Stimulated activated CD8-positive, alpha-beta memory T cell treated with anti-CD3 and anti-CD28 coated beads, Interleukin-7, amount 100 ng/mL, for 4 hours (primary cell): Measurements from ENCODE around the gene TOM1.
A peak's percentile ranks its signal among the peaks of the same experiment; 100 is the strongest.

ENCODE experiments used
- DNase-seq, 2 donors: peaks; one replicate each; pipeline ENCODE4 v3.0.0-alpha.2; 2020; ENCODE audit warnings: low read depth in 2 of 2

TOM1 gene

GRCh38 chr22:35299673-35300499, at the start of gene TOM1:
TOM1 (plus strand) TSS chr22:35299894; CDS start chr22:35299929, 35 bp downstream.
- DNase-seq = peak; percentile 94 to 97

GRCh38 chr22:35250156-35250555, 49.5 kb upstream of the TOM1 start:
- DNase-seq = no peak

- no peak for DNase-seq
Measured at GRCh38 chr22:35253946-35254345, 45.7 kb upstream of the TOM1 start.

- DNase-seq = no peak
Measured at GRCh38 chr22:35257002-35257320, 42.7 kb upstream of the TOM1 start.

GRCh38 chr22:35257321-35258190, 42.1 kb upstream of the TOM1 start, which contains the start of gene HMGXB4:
HMGXB4 (plus strand) TSS chr22:35257493; CDS start chr22:35262391, 4,898 bp downstream.
- peak; percentile 74 to 83 for DNase-seq

GRCh38 chr22:35258191-35258988, 41.3 kb upstream of the TOM1 start:
- DNase-seq = no peak

- DNase-seq = no peak
Measured at GRCh38 chr22:35264986-35265385, 34.7 kb upstream of the TOM1 start.

- DNase-seq = no peak
Measured at GRCh38 chr22:35266277-35266676, 33.4 kb upstream of the TOM1 start.

GRCh38 chr22:35269630-35270029, 30.1 kb upstream of the TOM1 start:
- DNase-seq = no peak

- DNase-seq = no peak
Measured at GRCh38 chr22:35274154-35274871, 25.4 kb upstream of the TOM1 start.

GRCh38 chr22:35275580-35275979, 24.1 kb upstream of the TOM1 start:
- no peak for DNase-seq

- DNase-seq = no peak
Measured at GRCh38 chr22:35276019-35276418, 23.7 kb upstream of the TOM1 start.

- DNase-seq = no peak
Measured at GRCh38 chr22:35288116-35288515, 11.6 kb upstream of the TOM1 start.

GRCh38 chr22:35292786-35293185, 6.9 kb upstream of the TOM1 start:
- DNase-seq = no peak

GRCh38 chr22:35296051-35296450, 3.6 kb upstream of the TOM1 start:
- no peak for DNase-seq

- DNase-seq = no peak
Measured at GRCh38 chr22:35299217-35299672, 449 bp upstream of the TOM1 start.

- peak in 1 of 2 donors; percentile 10 for DNase-seq
Measured at GRCh38 chr22:35301372-35301874, 1.7 kb downstream of the TOM1 start.

GRCh38 chr22:35303029-35303624, 3.4 kb downstream of the TOM1 start:
- DNase-seq = no peak

GRCh38 chr22:35305525-35306070, 5.9 kb downstream of the TOM1 start:
- no peak for DNase-seq

GRCh38 chr22:35306350-35306967, 6.8 kb downstream of the TOM1 start:
- no peak for DNase-seq
